HCEC 1CT (cell line): ENCODE data around the gene RPLP2.
A peak's percentile ranks its signal among the peaks of the same experiment; 100 is the strongest.

Source experiments
- DNase-seq: peaks from one replicate; pipeline ENCODE4 v3.0.0-alpha.2; 2017

Gene RPLP2

GRCh38 chr11:792535-792821, 17.3 kb upstream of the RPLP2 start:
- no peak for DNase-seq

DNA sequence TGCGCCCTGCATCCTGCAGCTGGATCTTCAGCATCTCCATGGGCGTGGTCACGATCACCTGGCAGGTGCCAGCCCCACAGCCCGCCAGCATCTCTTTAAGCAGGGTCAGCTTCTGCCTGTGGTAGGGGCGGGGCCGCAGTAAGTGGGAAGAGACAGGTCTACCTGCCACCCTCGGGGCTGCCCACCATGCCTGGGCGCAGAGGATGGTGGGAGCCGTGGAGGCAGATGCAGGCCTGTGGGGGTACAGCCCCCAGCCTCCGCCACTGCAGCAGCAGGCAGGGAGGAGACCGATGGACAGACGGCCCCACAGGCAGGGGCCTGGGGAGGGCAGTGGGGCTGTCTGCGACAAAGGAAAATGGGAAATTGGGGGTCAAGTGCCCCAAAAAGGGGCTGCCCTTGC, 16.9 kb upstream of the RPLP2 start:
- DNase-seq: no peak

DNA sequence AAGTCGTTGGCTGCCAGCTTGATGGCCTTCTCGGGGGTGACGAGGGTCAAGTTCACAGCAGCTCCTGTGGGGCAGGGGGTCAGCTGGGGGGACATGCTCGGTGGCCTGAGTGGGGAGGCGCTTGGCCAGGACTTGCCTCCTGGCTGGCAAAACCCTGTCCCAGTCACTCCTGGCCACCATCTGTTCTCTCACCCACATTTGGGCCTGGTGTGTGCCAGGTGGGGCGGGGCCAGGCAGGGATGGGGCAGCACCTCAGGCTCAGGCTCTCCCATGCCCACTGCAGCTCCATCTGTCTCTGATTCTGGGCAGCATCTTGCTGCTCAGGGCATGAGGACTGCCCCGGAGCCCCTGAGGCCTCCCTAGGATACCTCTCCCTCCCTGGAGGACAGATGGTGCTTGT, 16.2 kb upstream of the RPLP2 start:
- DNase-seq: no peak

- no peak for DNase-seq
Measured at GRCh38 chr11:794013-794765, 15.6 kb upstream of the RPLP2 start.

GRCh38 chr11:794766-795633, 14.8 kb upstream of the RPLP2 start:
- no peak for DNase-seq

GRCh38 chr11:795634-796564, 13.9 kb upstream of the RPLP2 start:
- DNase-seq: peak; percentile 90

DNA sequence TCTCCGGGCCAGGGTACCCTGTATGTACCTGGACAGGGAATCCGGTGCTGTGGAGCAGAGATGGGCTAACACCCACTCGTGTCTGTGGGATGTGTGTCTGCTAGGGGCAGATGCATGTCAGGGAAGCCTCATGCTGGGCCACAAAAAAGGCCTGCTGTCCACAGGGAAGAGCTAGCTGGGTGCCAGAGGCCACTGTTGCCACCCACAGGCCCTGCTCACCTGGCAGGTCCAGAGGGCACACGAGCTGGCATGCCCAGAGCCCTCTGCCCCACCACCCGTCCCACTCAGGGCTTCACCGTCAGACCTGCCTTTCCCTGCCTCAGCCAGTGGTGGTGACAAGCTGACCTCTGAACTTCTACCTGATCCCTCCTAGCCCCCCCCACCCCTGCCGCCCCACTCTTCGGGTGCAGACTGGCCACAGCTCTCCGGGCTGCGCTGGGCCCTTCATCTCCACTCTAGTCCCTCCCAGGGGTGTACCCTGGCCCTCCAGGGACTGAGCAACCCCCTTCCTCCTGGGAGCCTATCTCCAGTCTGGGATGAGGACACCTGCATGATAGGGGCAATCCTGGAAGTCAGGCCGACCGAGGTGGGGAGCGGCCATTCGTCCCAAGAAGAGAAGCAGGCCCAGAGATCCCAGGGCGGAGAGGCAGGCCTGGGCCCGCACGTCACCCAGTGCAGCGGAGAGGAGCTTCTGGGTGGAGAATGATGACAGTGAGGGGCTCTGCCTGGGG, 13.0 kb upstream of the RPLP2 start:
- no peak for DNase-seq

DNA sequence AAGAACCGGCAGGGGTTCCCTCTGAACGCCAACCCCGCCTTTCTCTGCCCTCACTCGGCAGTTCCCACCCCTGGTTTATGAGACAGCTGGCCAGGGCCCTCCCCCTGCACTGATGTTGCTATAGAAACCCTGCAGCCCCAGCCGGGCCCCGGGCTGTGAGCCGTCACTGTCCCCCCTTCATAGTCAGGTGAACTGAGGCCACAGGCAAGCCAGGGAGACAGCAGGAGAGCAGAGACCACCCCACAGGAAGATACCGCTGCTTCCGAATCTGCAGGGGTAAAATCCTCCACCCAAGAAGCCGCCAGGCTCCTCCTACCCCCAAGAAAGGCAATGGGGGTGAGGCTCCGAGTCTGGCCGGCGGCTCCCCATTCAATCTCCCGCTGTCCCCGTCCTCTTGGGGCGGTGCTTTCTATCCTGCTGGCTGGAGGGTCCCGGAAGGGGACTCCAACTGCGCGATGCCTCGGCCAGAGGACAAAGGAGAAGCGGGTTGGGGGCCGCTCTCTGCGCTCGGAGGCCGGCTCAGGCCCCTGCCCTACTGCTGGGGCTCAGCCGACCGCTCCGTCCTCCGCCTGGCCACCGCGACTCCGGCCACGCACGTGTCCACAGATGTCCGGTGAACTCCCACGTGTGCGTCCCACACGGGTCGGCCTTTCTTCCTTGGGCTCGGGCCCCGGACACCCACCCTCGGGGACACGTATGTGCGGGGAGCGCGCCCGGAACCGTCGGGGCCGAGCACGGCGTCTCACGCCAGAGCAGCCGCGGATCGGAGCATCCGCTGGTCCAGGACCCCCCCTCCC, 12.3 kb upstream of the RPLP2 start:
- peak; percentile 77 for DNase-seq

- DNase-seq: peak; percentile 73
Measured at GRCh38 chr11:798093-798713, 11.6 kb upstream of the RPLP2 start, which contains the start of gene SLC25A22. Gene SLC25A22, minus strand, starts transcription at chr11:798281. Its CDS starts 3,275 bp downstream, at chr11:795006.

- no peak for DNase-seq
Measured at GRCh38 chr11:799641-800316, 10.0 kb upstream of the RPLP2 start.

GRCh38 chr11:800473-800872, 9.3 kb upstream of the RPLP2 start:
- no peak for DNase-seq

DNA sequence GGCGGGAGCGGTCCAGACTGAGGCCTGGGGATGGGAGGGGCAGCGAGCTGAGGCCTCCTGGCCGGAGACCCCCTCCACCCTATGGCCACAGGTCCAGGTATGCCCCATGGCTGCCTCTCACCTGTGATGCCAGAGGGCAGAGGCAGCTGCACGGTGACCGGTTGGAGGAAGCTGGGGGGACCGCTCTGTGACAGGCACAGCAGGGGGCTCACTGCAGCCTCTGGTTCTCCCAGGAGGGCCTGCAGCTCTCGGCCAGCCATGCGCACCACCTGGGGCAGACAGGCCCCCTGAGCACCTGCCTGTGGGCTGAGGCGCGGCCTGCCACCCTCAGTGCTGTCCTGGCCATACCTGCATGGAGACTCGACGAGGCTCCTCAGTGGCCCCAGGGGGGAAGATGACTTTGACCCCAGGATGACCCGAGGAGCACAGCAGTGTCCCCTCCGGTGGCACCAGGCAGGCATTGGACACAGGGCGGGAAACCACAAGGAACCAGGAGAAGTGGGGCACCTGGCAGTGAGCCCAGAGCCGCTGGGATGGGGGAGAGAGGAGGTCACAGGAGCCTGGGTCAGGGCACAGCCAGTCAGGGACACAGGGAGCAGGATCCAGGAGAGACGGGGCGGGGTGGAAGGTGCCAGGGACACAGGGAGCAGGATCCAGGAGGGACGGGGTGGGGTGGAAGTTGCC, 8.5 kb upstream of the RPLP2 start:
- no peak for DNase-seq

GRCh38 chr11:802018-802617, 7.6 kb upstream of the RPLP2 start:
- no peak for DNase-seq

- no peak for DNase-seq
Measured at GRCh38 chr11:802693-803466, 6.9 kb upstream of the RPLP2 start.

DNA sequence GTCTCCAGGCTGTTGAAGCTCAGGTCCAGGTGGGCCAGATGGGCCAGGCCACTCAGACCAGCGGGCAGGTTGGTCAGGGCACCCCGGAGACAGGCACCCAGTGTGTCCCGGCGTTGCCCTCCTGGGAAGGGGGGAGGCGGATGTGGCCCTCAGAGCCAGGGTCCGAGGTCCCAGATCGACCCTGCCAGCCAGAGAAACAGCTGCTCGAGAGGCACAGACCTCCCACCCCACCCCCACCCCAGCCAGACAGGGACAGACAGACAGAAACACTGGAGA, 6.4 kb upstream of the RPLP2 start:
- no peak for DNase-seq

GRCh38 chr11:803770-804598, 5.8 kb upstream of the RPLP2 start:
- DNase-seq: no peak

- no peak for DNase-seq
Measured at GRCh38 chr11:804599-804964, 5.2 kb upstream of the RPLP2 start.
